ENCODE data around the gene TADA2A.

TADA2A gene

GRCh38 chr17:37502009-37502936, 95.6 kb downstream of the TADA2A start:
- Histone ChIP-seq H3K9me3 (ENCODE audit: control insufficient read depth, insufficient read depth, low read depth, low read length) (no peaks in the 10 kb centered on the region), H3K36me3 (ENCODE audit: control insufficient read depth in 2 of 2, insufficient read depth in 1 of 2, low read length in 2 of 2) (peaks cover 3 to 9% of the 10 kb centered on the region in 2 experiments; a peak in 2 of 3 replicates), H3K27ac (ENCODE audit: extremely low read depth, low read depth, low read length) (no peak overlapping the region), H3K4me3 (ENCODE audit: low read depth, low read length) (no peak overlapping the region), H3K4me1 (ENCODE audit: control insufficient read depth, insufficient read depth, low read length) (no peaks in the 10 kb centered on the region)
- TF ChIP-seq SP3 (tag by site-specific recombination; IDR thresholded peaks at IDR 0.05) = no peak
- POLR2A ChIA-PET = interaction anchor here (1.1 kb wide), 1 partner anchor 11 kb away, joined by 5 read pairs; no protein-coding TSS in a partner anchor
- CTCF ChIA-PET = interaction anchor here (0.5 to 0.7 kb wide), 4 partner anchors 32 to 831 kb away, joined by 3 to 4 read pairs (median 3); no protein-coding TSS in a partner anchor

DNA sequence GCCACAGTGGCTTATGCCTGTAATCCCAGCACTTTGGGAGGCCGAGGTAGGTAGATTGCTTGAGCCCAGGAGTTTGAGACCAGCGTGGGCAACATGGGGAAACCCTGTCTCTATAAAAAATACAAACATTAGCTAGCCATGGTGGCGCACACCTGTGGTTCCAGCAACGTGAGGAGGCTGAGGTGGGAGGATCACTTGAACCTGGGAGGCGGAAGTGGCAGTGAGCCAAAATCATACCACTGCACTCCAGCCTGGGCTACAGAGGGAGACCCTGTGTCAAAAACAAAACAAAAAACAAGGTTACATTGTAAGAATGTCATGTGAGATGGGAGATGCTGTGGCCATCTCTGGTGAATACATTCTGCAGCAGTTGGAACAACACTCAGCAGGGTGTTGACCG, 96.5 kb downstream of the TADA2A start:
- CTCF ChIA-PET = interaction anchor here (0.6 kb wide), 1 partner anchor 98 kb away, joined by 3 read pairs; no protein-coding TSS in a partner anchor
- H3K27ac ChIP-seq (ENCODE audit: extremely low read depth, low read depth, low read length) = no peak overlapping the region
- no peaks in the 10 kb centered on the region for H3K9me3 ChIP-seq (ENCODE audit: control insufficient read depth, insufficient read depth, low read depth, low read length)
- peaks cover 3 to 13% of the 10 kb centered on the region in 2 experiments; a peak in 2 of 3 replicates for H3K36me3 ChIP-seq (ENCODE audit: control insufficient read depth in 2 of 2, insufficient read depth in 1 of 2, low read length in 2 of 2)
- TF ChIP-seq ZNF596 (tag by site-specific recombination; IDR thresholded peaks at IDR 0.05) = no peak
- TF ChIP-seq KLF10 (tag by site-specific recombination; IDR thresholded peaks at IDR 0.05) = no peak
- TF ChIP-seq ZSCAN23 (tag by site-specific recombination; IDR thresholded peaks at IDR 0.05) = no peak
- TF ChIP-seq SP7 (tag by site-specific recombination; IDR thresholded peaks at IDR 0.05) = no peak
- TF ChIP-seq ZNF777 (tag by site-specific recombination; IDR thresholded peaks at IDR 0.05; ENCODE audit: borderline replicate concordance) = no peak
- no peak for TF ChIP-seq ZNF473 (tag by site-specific recombination; IDR thresholded peaks at IDR 0.05)
- no peak for TF ChIP-seq ZNF660 (tag by site-specific recombination; IDR thresholded peaks at IDR 0.05)
- TF ChIP-seq EGR2 (tag by site-specific recombination; IDR thresholded peaks at IDR 0.05; ENCODE audit: low read depth) = 0 out of 2 replicates have a peak, but pooled peaks have one; percentile 31
- TF ChIP-seq, protein P1, sequence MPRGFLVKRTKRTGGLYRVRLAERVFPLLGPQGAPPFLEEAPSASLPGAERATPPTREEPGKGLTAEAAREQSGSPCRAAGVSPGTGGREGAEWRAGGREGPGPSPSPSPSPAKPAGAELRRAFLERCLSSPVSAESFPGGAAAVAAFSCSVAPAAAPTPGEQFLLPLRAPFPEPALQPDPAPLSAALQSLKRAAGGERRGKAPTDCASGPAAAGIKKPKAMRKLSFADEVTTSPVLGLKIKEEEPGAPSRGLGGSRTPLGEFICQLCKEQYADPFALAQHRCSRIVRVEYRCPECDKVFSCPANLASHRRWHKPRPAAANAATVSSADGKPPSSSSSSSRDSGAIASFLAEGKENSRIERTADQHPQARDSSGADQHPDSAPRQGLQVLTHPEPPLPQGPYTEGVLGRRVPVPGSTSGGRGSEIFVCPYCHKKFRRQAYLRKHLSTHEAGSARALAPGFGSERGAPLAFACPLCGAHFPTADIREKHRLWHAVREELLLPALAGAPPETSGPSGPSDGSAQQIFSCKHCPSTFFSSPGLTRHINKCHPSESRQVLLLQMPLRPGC (tag by site-specific recombination; IDR thresholded peaks at IDR 0.05) = no peak
- TF ChIP-seq ZSCAN5A (tag by site-specific recombination; IDR thresholded peaks at IDR 0.05) = no peak
- no peak for TF ChIP-seq MZF1 (tag by site-specific recombination; IDR thresholded peaks at IDR 0.05; ENCODE audit: borderline replicate concordance)
- 0 out of 2 replicates have a peak, but pooled peaks have one; percentile 20 for TF ChIP-seq WT1 (tag by site-specific recombination; IDR thresholded peaks at IDR 0.05)
- H3K4me1 ChIP-seq (ENCODE audit: control insufficient read depth, insufficient read depth, low read length) = no peaks in the 10 kb centered on the region
- H3K4me3 ChIP-seq (ENCODE audit: low read depth, low read length) = no peak overlapping the region
- POLR2A ChIA-PET = interaction anchor here (1.1 kb wide), 1 partner anchor 12 kb away, joined by 5 read pairs; no protein-coding TSS in a partner anchor

DNA sequence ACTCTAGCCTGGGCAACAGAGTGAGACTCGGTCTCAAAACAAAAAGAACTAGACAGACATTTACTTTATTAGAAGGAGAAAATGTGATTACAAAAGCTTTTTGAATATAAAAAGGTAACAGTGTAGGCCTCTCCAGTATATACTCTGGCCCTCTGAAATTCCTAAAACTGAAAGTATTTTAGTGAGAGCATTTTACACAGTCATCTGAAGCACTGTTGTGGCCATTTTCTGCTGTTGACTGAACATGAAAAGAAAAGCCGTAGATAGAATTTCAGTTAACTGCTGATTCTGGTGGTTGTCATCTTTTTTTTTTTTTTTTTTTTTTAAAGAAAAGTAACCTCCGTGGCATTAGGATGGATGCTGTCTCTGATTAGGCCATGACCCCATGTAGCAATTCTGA, 98.6 kb downstream of the TADA2A start:
- Histone ChIP-seq H3K9me3 (ENCODE audit: control insufficient read depth, insufficient read depth, low read depth, low read length) (no peaks in the 10 kb centered on the region), H3K27ac (ENCODE audit: extremely low read depth, low read depth, low read length) (no peak overlapping the region), H3K4me1 (ENCODE audit: control insufficient read depth, insufficient read depth, low read length) (no peaks in the 10 kb centered on the region), H3K4me3 (ENCODE audit: low read depth, low read length) (no peak overlapping the region), H3K36me3 (ENCODE audit: control insufficient read depth in 2 of 2, insufficient read depth in 1 of 2, low read length in 2 of 2) (peaks cover 3 to 16% of the 10 kb centered on the region in 2 experiments; a peak in 2 of 3 replicates)
- TF ChIP-seq, protein P2, sequence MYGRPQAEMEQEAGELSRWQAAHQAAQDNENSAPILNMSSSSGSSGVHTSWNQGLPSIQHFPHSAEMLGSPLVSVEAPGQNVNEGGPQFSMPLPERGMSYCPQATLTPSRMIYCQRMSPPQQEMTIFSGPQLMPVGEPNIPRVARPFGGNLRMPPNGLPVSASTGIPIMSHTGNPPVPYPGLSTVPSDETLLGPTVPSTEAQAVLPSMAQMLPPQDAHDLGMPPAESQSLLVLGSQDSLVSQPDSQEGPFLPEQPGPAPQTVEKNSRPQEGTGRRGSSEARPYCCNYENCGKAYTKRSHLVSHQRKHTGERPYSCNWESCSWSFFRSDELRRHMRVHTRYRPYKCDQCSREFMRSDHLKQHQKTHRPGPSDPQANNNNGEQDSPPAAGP (tag by site-specific recombination; IDR thresholded peaks at IDR 0.05) = no peak
- TF ChIP-seq ZNF423 (tag by site-specific recombination; IDR thresholded peaks at IDR 0.05) (no peak), ZNF514 (tag by site-specific recombination; IDR thresholded peaks at IDR 0.05) (no peak), HOXC10 (CRISPR knock-in tag; IDR thresholded peaks at IDR 0.05) (no peak), MZF1 (tag by site-specific recombination; IDR thresholded peaks at IDR 0.05; ENCODE audit: borderline replicate concordance) (no peak)
- POLR2A ChIA-PET = no interaction called here
- CTCF ChIA-PET = interaction anchor here (1.4 kb wide), 1 partner anchor 10 kb away, joined by 9 read pairs; no protein-coding TSS in a partner anchor

All from HEK293 (cell line).